ENCODE data around the gene HNF1B.
A peak's percentile ranks its signal among the peaks of the same experiment; 100 is the strongest.

HNF1B gene

GRCh38 chr17:37750768-37751475 is 6.1 kb upstream of the HNF1B start:
- Mint-ChIP-seq H3K36me3 (ENCODE audit: insufficient read depth) (no peaks in the 10 kb centered on the region), H3K4me3 (no peak overlapping the region), H3K4me1 (ENCODE audit: low read depth in 2 of 2) (no peaks in the 10 kb centered on the region), H3K27me3 (peaks cover 54 to 84% of the 10 kb centered on the region in 2 donors), H3K9me3 (no peaks in the 10 kb centered on the region), H3K27ac (no peak overlapping the region)
- DNase-seq: no peak
- ATAC-seq (replicated peaks): no peak

- DNase-seq (no peak), ATAC-seq (replicated peaks) (no peak)
- H3K4me3 Mint-ChIP-seq: no peak overlapping the region
- H3K27ac Mint-ChIP-seq: no peak overlapping the region
- peaks cover 0 to 1% of the 10 kb centered on the region in 2 donors for H3K4me1 Mint-ChIP-seq (ENCODE audit: low read depth in 2 of 2)
- no peaks in the 10 kb centered on the region for H3K9me3 Mint-ChIP-seq
- H3K27me3 Mint-ChIP-seq: peaks cover 56 to 85% of the 10 kb centered on the region in 2 donors
- H3K36me3 Mint-ChIP-seq (ENCODE audit: insufficient read depth): no peaks in the 10 kb centered on the region
Observed at GRCh38 chr17:37750292-37750691, 5.4 kb upstream of the HNF1B start.

- Mint-ChIP-seq H3K4me3 (no peak overlapping the region), H3K36me3 (ENCODE audit: insufficient read depth) (peaks cover 3% of the 10 kb centered on the region), H3K9me3 (no peaks in the 10 kb centered on the region), H3K27me3 (peaks cover 74 to 93% of the 10 kb centered on the region in 2 donors), H3K27ac (no peak overlapping the region), H3K4me1 (ENCODE audit: low read depth in 2 of 2) (peaks cover 6 to 17% of the 10 kb centered on the region in 2 donors)
- DNase-seq: no peak
- ATAC-seq (replicated peaks): no peak
Observed at GRCh38 chr17:37747222-37747621, 2.4 kb upstream of the HNF1B start.

- Mint-ChIP-seq H3K27ac (no peak overlapping the region), H3K4me1 (ENCODE audit: low read depth in 2 of 2) (peaks cover 8 to 19% of the 10 kb centered on the region in 2 donors), H3K9me3 (no peaks in the 10 kb centered on the region), H3K4me3 (no peak overlapping the region), H3K36me3 (ENCODE audit: insufficient read depth) (peaks cover 3% of the 10 kb centered on the region), H3K27me3 (peaks cover 74 to 93% of the 10 kb centered on the region in 2 donors)
- no peak for ATAC-seq (replicated peaks)
- no peak for DNase-seq
Observed at GRCh38 chr17:37746617-37747016, 1.8 kb upstream of the HNF1B start.

- ATAC-seq (replicated peaks): no peak
- Mint-ChIP-seq H3K27ac (no peak overlapping the region), H3K36me3 (ENCODE audit: insufficient read depth) (peaks cover 3% of the 10 kb centered on the region), H3K4me3 (no peak overlapping the region), H3K27me3 (peaks cover 79 to 93% of the 10 kb centered on the region in 2 donors), H3K4me1 (ENCODE audit: low read depth in 2 of 2) (peaks cover 8 to 19% of the 10 kb centered on the region in 2 donors), H3K9me3 (no peaks in the 10 kb centered on the region)
- no peak for DNase-seq
Observed at GRCh38 chr17:37745801-37746426, 1.1 kb upstream of the HNF1B start.

GRCh38 chr17:37744633-37744927 is 279 bp downstream of the HNF1B start:
- peak overlapping the region; percentile 60 to 74 for H3K4me3 Mint-ChIP-seq
- H3K27ac Mint-ChIP-seq: no peak overlapping the region
- peaks cover 3% of the 10 kb centered on the region for H3K36me3 Mint-ChIP-seq (ENCODE audit: insufficient read depth)
- no peaks in the 10 kb centered on the region for H3K9me3 Mint-ChIP-seq
- ATAC-seq (replicated peaks): no peak
- H3K27me3 Mint-ChIP-seq: peaks cover 84 to 96% of the 10 kb centered on the region in 2 donors
- no peak for DNase-seq
- peaks cover 8 to 19% of the 10 kb centered on the region in 2 donors for H3K4me1 Mint-ChIP-seq (ENCODE audit: low read depth in 2 of 2)

- DNase-seq: no peak
- H3K27me3 Mint-ChIP-seq: peaks cover 87 to 100% of the 10 kb centered on the region in 2 donors
- peak overlapping the region; percentile 60 to 74 for H3K4me3 Mint-ChIP-seq
- H3K36me3 Mint-ChIP-seq (ENCODE audit: insufficient read depth): peaks cover 3% of the 10 kb centered on the region
- no peak overlapping the region for H3K27ac Mint-ChIP-seq
- H3K4me1 Mint-ChIP-seq (ENCODE audit: low read depth in 2 of 2): peaks cover 8 to 19% of the 10 kb centered on the region in 2 donors
- no peaks in the 10 kb centered on the region for H3K9me3 Mint-ChIP-seq
- peak; percentile 29 for ATAC-seq (replicated peaks)
Observed at GRCh38 chr17:37743875-37744632, 805 bp downstream of the HNF1B start.

- H3K36me3 Mint-ChIP-seq (ENCODE audit: insufficient read depth): peaks cover 3% of the 10 kb centered on the region
- H3K27ac Mint-ChIP-seq: no peak overlapping the region
- H3K9me3 Mint-ChIP-seq: no peaks in the 10 kb centered on the region
- ATAC-seq (replicated peaks): no peak
- peaks cover 87 to 100% of the 10 kb centered on the region in 2 donors for H3K27me3 Mint-ChIP-seq
- H3K4me3 Mint-ChIP-seq: peak overlapping the region; percentile 60 to 74
- DNase-seq: no peak
- H3K4me1 Mint-ChIP-seq (ENCODE audit: low read depth in 2 of 2): peaks cover 8 to 19% of the 10 kb centered on the region in 2 donors
Observed at GRCh38 chr17:37743612-37743874, 1.3 kb downstream of the HNF1B start.

- Mint-ChIP-seq H3K4me3 (peak overlapping the region; percentile 60 to 74), H3K4me1 (ENCODE audit: low read depth in 2 of 2) (peaks cover 8 to 19% of the 10 kb centered on the region in 2 donors), H3K27ac (no peak overlapping the region), H3K27me3 (peaks cover 88 to 100% of the 10 kb centered on the region in 2 donors), H3K36me3 (ENCODE audit: insufficient read depth) (peaks cover 3% of the 10 kb centered on the region), H3K9me3 (no peaks in the 10 kb centered on the region)
- ATAC-seq (replicated peaks) (peak; percentile 31), DNase-seq (no peak)
Observed at GRCh38 chr17:37742762-37743611, 1.9 kb downstream of the HNF1B start.

GRCh38 chr17:37742116-37742761 is 2.6 kb downstream of the HNF1B start:
- DNase-seq (no peak), ATAC-seq (replicated peaks) (no peak)
- Mint-ChIP-seq H3K36me3 (ENCODE audit: insufficient read depth) (peaks cover 3% of the 10 kb centered on the region), H3K27ac (no peak overlapping the region), H3K9me3 (no peaks in the 10 kb centered on the region), H3K27me3 (peaks cover 85 to 100% of the 10 kb centered on the region in 2 donors), H3K4me3 (peak overlapping the region; percentile 62 to 64), H3K4me1 (ENCODE audit: low read depth in 2 of 2) (peaks cover 8 to 19% of the 10 kb centered on the region in 2 donors)

- no peak overlapping the region for H3K27ac Mint-ChIP-seq
- DNase-seq: no peak
- peaks cover 8 to 19% of the 10 kb centered on the region in 2 donors for H3K4me1 Mint-ChIP-seq (ENCODE audit: low read depth in 2 of 2)
- ATAC-seq (replicated peaks): no peak
- peaks cover 3% of the 10 kb centered on the region for H3K36me3 Mint-ChIP-seq (ENCODE audit: insufficient read depth)
- H3K27me3 Mint-ChIP-seq: peaks cover 85 to 100% of the 10 kb centered on the region in 2 donors
- H3K9me3 Mint-ChIP-seq: no peaks in the 10 kb centered on the region
- H3K4me3 Mint-ChIP-seq: no peak overlapping the region
Observed at GRCh38 chr17:37741341-37742115, 3.3 kb downstream of the HNF1B start.

- Mint-ChIP-seq H3K4me1 (ENCODE audit: low read depth in 2 of 2) (peaks cover 8 to 19% of the 10 kb centered on the region in 2 donors), H3K4me3 (no peak overlapping the region), H3K9me3 (no peaks in the 10 kb centered on the region), H3K27me3 (peaks cover 88 to 100% of the 10 kb centered on the region in 2 donors), H3K36me3 (ENCODE audit: insufficient read depth) (peaks cover 3% of the 10 kb centered on the region), H3K27ac (no peak overlapping the region)
- ATAC-seq (replicated peaks) (no peak), DNase-seq (no peak)
Observed at GRCh38 chr17:37740915-37741314, 3.9 kb downstream of the HNF1B start.
